ENCODE data around the gene PCDHGB3.
"Not testable (repeated sequence)": the region's sequence is repeated elsewhere in the genome, so short reads cannot be mapped to it uniquely, and the experiment has no call there.

Gene PCDHGB3

GRCh38 chr5:141359790-141360426 lies 10.1 kb upstream of the PCDHGB3 start, which contains the start of gene PCDHGB2:
PCDHGB2 (plus strand) TSS chr5:141359994; CDS start chr5:141360136, 142 bp downstream.
- no peak for DNase-seq

GRCh38 chr5:141360685-141361084 lies 9.4 kb upstream of the PCDHGB3 start:
- no peak for DNase-seq

- no peak for DNase-seq
Measured at GRCh38 chr5:141362719-141363118, 7.3 kb upstream of the PCDHGB3 start.

GRCh38 chr5:141363952-141364660 lies 5.9 kb upstream of the PCDHGB3 start, which contains the start of gene PCDHGA5:
PCDHGA5 (plus strand) TSS chr5:141364162; CDS start chr5:141364331, 169 bp downstream.
- DNase-seq, result no peak

- DNase-seq, result no peak
Measured at GRCh38 chr5:141366016-141366896, 3.8 kb upstream of the PCDHGB3 start.

- DNase-seq, result no peak
Measured at GRCh38 chr5:141371572-141372475, 1.8 kb downstream of the PCDHGB3 start.

GRCh38 chr5:141373673-141374317 lies 3.8 kb downstream of the PCDHGB3 start, which contains the start of gene PCDHGA6:
PCDHGA6 (plus strand) TSS chr5:141373891; CDS start chr5:141374084, 193 bp downstream.
- DNase-seq, result no peak

- no peak for DNase-seq
Measured at GRCh38 chr5:141374627-141375026, 4.6 kb downstream of the PCDHGB3 start.

- not testable (repeated sequence) for DNase-seq
Measured at GRCh38 chr5:141375444-141376155, 5.6 kb downstream of the PCDHGB3 start.

GRCh38 chr5:141382469-141383294 lies 12.6 kb downstream of the PCDHGB3 start, which contains the start of gene PCDHGA7:
PCDHGA7 (plus strand) TSS chr5:141382742; CDS start chr5:141382900, 158 bp downstream.
- DNase-seq, result no peak

GRCh38 chr5:141383345-141383744 lies 13.3 kb downstream of the PCDHGB3 start:
- DNase-seq, result no peak

GRCh38 chr5:141384471-141385267 lies 14.6 kb downstream of the PCDHGB3 start:
- no peak for DNase-seq

GRCh38 chr5:141387557-141388311 lies 17.7 kb downstream of the PCDHGB3 start, which contains the start of gene PCDHGB4:
PCDHGB4 (plus strand) TSS chr5:141387698; CDS start chr5:141387885, 187 bp downstream.
- not testable (repeated sequence) for DNase-seq

GRCh38 chr5:141388661-141389060 lies 18.6 kb downstream of the PCDHGB3 start:
- no peak for DNase-seq

- DNase-seq, result no peak
Measured at GRCh38 chr5:141389153-141390042, 19.4 kb downstream of the PCDHGB3 start.

- DNase-seq, result no peak
Measured at GRCh38 chr5:141392429-141393198, 22.6 kb downstream of the PCDHGB3 start, which contains the start of gene PCDHGA8. PCDHGA8 (plus strand) TSS chr5:141392633; CDS start chr5:141392814, 181 bp downstream.

All from right hindlimb (tissue), 1 donor.